Measurements from ENCODE around the gene STRN. TPM values are rescaled to one million over a fixed set of nuclear protein-coding genes. Genes with fewer than 3 reads are reported as not detected.
A peak's percentile ranks its signal among the peaks of the same experiment; 100 is the strongest.

Gene STRN, protein sequence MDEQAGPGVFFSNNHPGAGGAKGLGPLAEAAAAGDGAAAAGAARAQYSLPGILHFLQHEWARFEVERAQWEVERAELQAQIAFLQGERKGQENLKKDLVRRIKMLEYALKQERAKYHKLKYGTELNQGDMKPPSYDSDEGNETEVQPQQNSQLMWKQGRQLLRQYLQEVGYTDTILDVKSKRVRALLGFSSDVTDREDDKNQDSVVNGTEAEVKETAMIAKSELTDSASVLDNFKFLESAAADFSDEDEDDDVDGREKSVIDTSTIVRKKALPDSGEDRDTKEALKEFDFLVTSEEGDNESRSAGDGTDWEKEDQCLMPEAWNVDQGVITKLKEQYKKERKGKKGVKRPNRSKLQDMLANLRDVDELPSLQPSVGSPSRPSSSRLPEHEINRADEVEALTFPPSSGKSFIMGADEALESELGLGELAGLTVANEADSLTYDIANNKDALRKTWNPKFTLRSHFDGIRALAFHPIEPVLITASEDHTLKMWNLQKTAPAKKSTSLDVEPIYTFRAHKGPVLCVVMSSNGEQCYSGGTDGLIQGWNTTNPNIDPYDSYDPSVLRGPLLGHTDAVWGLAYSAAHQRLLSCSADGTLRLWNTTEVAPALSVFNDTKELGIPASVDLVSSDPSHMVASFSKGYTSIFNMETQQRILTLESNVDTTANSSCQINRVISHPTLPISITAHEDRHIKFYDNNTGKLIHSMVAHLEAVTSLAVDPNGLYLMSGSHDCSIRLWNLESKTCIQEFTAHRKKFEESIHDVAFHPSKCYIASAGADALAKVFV
- total RNA-seq, result 10 to 100 TPM; 36.1 to 45.7 (median 37.7) TPM
- long read RNA-seq, donor 1, full-length matches to known transcripts, result 4 of 14 reads
- long read RNA-seq, donor 1, partial matches to known transcripts, result 7 of 14 reads
- long read RNA-seq, donor 1, other reads (novel, unspliced or antisense), result 3 of 14 reads
- long read RNA-seq, donor 2, partial matches to known transcripts, result 2 of 4 reads
- long read RNA-seq, donor 2, other reads (novel, unspliced or antisense), result 2 of 4 reads

DNA sequence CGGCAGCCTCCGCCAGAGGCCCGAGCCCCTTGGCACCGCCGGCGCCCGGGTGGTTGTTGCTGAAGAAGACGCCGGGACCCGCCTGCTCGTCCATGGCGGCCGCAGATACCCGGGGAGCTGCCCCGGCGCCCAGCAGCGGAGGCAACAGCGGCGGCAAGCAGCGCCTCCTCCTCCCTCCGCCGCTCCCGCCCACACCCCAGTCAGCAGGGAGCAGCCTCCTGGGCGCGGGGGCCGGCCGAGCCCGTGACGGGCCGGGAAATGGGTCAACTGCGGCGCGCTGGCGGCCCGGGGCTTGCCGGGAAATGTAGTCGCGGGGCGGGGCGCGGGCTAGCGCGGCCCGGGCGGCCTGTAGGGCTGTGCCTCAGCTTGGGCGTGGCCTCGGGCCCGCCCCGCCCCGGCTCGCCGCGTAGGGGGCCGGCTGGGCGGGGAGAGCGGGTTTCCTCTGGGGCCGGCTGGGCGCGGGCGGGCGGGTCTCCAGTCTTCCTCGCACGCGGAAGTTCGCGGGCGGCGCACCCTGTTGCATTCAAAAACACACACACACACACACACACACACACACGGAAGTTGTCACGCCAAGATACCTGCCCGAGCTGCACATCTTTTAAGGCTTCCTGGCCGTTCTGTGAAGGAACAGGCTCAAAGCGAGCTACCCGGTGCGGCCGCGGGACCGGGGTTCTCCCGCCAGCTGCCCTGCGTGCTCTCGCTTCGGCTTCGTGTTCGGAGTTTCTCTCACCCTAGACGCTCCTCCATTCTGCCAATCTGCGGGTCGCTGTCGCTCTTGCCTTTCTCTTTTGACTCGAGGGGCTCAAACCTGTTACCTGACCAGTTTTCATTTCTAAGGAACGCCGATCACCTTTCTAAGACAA lies at the start of gene STRN:
Gene STRN (minus strand): TSS at position 167 of the 866 bp plus-strand sequence. CDS start 73 bp downstream, at position 94.
- ATAC-seq (peak; percentile 93), DNase-seq (peak; percentile 97 to 99 (median 98))
- no peaks in the 10 kb centered on the region for H3K9me3 ChIP-seq
- H3K4me3 ChIP-seq, result peak within 1 kb of the TSS; percentile 95
- no peaks in the 10 kb centered on the region for H3K36me3 ChIP-seq (ENCODE audit: low read depth)
- TF ChIP-seq, protein P1, sequence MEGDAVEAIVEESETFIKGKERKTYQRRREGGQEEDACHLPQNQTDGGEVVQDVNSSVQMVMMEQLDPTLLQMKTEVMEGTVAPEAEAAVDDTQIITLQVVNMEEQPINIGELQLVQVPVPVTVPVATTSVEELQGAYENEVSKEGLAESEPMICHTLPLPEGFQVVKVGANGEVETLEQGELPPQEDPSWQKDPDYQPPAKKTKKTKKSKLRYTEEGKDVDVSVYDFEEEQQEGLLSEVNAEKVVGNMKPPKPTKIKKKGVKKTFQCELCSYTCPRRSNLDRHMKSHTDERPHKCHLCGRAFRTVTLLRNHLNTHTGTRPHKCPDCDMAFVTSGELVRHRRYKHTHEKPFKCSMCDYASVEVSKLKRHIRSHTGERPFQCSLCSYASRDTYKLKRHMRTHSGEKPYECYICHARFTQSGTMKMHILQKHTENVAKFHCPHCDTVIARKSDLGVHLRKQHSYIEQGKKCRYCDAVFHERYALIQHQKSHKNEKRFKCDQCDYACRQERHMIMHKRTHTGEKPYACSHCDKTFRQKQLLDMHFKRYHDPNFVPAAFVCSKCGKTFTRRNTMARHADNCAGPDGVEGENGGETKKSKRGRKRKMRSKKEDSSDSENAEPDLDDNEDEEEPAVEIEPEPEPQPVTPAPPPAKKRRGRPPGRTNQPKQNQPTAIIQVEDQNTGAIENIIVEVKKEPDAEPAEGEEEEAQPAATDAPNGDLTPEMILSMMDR (IDR thresholded peaks at IDR 0.05), result no peak
- intact Hi-C loops (cut with DNase I, micrococcal nuclease), result no loop called here
- peaks cover 13% of the 10 kb centered on the region for H3K4me1 ChIP-seq (ENCODE audit: low read depth)

DNA sequence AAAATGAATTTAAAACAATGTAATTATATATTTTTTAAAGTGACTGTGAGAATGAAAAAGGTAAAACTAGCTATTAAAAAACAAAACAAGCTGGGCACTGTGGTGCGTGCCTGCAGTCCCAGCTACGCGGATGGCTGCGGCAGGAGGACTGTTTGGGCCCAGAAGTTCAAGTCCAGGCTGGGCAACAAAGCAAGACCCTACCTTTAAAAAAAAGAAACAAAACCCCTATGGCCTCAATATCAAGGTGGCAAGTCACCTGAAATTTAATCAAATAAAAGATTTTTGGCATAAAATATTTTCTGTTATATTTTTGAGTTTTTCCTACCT lies 46.9 kb upstream of the STRN start:
- no peaks in the 10 kb centered on the region for H3K36me3 ChIP-seq (ENCODE audit: low read depth)
- intact Hi-C loops (cut with DNase I, micrococcal nuclease), result no loop called here
- TF ChIP-seq, protein P1 (IDR thresholded peaks at IDR 0.05), result no peak
- no peaks in the 10 kb centered on the region for H3K4me1 ChIP-seq (ENCODE audit: low read depth)
- ATAC-seq, result no peak
- H3K9me3 ChIP-seq, result no peaks in the 10 kb centered on the region
- H3K4me3 ChIP-seq, result no peak overlapping the region
- DNase-seq, result no peak

DNA sequence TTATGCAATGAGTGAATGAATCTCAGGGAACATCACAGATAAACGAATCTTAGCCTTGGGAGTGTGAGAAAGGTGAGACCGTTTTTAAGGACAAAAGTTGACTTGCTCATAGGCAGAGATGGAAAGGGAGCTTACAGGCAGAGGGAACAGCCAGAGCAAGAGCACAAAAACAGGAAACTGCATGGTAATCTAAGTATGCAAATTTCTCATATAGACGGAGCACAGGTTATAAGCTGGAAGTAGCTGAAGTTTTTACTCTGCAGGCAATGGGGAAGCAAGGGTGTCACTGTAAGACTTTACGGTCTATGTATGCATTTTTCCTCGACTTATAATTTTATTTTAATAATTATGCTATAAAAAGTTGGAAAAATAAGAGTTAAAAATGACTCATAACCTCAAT lies 44.8 kb upstream of the STRN start:
- TF ChIP-seq, protein P1 (IDR thresholded peaks at IDR 0.05), result no peak
- H3K36me3 ChIP-seq (ENCODE audit: low read depth), result no peaks in the 10 kb centered on the region
- no peaks in the 10 kb centered on the region for H3K4me1 ChIP-seq (ENCODE audit: low read depth)
- DNase-seq (no peak), ATAC-seq (no peak)
- H3K4me3 ChIP-seq, result no peak overlapping the region
- no peaks in the 10 kb centered on the region for H3K9me3 ChIP-seq
- intact Hi-C loops (cut with DNase I, micrococcal nuclease), result no loop called here

DNA sequence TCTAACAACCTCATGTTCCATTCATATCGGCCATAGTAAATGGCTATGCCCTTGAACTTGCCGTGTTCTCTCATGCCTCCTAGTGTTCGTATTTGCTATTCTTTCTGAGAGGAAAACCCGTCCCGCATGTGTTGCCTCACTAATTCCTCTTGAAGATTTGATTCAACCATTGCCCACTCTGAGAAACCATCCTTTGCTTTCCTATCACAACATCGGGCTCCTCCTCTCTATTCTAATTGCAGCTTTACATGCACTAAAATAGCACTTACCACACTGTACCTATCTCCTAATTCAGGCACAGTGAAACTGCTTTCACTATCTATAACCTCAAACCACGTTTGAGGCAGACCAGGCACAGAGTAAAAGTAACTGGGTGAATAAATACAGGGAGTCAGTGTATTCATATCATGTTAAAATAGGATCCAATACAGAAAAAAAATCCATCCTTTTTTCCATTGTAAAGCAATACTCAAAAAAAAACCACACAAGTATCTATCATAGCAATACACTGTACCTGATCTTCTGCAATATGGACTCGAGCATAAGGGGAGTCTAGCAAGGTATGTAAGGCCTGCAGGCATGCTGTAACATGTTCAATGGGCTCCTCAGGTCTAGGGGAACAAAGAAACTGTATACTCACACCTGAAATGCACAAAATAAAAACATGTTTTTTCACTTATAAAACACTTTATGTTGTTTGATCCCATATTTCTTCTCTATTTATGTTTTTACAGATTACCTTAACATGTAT lies 39.0 kb upstream of the STRN start:
- H3K9me3 ChIP-seq, result no peaks in the 10 kb centered on the region
- DNase-seq (peak in 1 of 3 donors; percentile 62), ATAC-seq (peak; percentile 78)
- H3K4me3 ChIP-seq, result no peak overlapping the region
- intact Hi-C loops (cut with DNase I, micrococcal nuclease), result loop anchor here in 1 of 2 donors (2.0 kb wide), 1 partner anchor 220 kb away; no protein-coding TSS in a partner anchor
- peaks cover 5% of the 10 kb centered on the region for H3K36me3 ChIP-seq (ENCODE audit: low read depth)
- TF ChIP-seq, protein P1 (IDR thresholded peaks at IDR 0.05), result peak; percentile 27
- H3K4me1 ChIP-seq (ENCODE audit: low read depth), result peaks cover 11% of the 10 kb centered on the region
